D341Med (cell line): ENCODE results near the gene TMEM134.
"Not testable (repeated sequence)": the region's sequence is repeated elsewhere in the genome, so short reads cannot be mapped to it uniquely, and the experiment has no call there.

ENCODE experiments used
- DNase-seq: peaks from one replicate; pipeline ENCODE4 v3.0.0; 2012; ENCODE audit warnings: low spot score

The TMEM134 gene, protein sequence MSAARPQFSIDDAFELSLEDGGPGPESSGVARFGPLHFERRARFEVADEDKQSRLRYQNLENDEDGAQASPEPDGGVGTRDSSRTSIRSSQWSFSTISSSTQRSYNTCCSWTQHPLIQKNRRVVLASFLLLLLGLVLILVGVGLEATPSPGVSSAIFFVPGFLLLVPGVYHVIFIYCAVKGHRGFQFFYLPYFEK

DNA sequence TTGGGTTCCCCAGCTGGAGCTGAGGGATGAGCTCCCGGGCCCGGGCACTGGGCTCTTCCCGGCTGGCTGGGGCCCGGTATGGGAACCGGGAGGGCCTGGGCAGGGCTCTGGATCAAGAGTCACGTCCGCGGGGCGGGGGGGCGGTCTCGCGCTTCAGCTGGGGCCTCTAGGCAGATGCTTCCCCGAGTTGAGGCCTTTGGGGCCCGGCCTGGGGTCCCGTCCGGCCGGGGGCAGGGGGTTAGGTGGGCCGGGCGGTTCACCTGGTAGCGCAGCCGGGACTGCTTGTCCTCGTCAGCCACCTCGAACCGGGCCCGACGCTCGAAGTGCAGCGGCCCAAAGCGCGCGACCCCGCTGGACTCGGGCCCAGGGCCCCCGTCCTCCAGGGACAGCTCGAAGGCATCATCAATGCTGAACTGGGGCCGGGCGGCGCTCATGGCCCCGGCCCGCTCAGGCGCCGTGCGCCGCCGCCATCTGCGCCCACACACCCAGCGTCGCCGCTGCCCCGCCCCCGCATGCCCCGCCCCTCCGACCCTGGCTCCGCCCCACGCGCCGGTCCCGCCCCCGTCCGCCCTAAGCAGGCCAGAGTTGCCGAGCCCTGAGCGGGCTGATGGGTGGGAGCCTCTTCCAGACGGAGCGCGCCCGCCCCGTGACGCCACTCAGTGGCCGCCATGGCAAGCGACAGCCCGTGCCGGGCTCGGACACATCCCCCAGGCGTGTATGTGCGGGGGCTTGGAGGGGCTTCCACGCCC is at the start of gene TMEM134:
Gene TMEM134 (minus strand): TSS at position 493 of the 749 bp plus-strand sequence. CDS start 59 bp downstream, at position 434.
- peak; percentile 98 for DNase-seq

DNA sequence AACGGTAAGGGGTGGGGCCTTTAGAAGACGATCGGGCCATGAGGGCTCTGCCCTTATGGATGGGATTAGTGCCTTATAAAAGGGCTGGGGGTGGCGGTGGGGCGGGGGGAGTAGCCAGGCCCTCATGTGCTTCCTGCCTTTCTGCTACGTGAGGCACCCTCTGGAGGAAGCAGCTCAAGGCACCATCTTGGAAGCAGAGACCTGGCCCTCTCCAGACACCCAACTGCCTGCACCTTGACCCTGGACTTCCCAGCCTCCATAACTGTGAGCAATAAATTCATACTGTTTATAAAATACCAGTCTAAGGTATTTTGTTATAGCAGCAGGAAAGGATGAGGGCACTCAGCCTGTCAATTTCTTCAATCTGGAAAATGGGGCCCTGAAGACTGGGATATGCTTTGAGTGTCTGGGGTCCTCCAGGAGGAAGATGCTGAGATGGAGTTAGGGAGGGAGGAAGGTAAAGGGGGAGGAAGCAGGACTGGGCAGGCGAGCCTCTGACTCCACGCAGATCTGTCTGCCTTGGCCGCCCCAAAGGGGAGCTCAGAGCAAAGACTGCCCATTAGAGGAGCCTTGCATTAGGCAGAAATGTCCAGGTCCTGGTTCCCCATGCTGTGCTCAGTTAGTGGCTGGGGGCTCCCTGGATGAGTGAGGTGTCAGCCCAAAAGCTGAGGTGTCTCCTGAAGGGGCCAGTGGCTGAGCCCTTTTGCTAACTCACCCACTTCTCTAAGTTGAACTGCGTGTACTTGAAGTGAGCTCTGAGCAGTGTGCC is 48.9 kb upstream of the TMEM134 start:
- DNase-seq = no peak

DNA sequence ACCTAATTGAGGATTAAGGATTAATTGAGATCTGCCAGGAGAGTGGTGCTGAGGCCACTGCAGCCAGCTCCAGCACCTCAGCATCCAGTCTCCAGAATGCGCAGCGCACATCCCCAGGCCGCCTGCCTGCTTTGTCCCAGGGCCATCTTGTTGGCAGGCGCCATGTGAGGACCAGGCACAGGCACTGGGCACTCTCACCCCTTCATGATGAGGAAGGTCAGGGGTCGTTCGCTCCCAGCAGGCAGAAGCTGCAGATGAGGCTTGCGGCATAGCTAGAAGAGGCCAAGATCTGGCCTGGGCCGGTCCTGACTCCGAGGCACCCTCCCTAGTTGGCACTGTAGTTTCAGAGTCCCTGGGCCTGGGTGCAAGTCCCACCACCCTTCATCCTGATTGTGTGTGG is 47.8 kb upstream of the TMEM134 start:
- peak; percentile 70 for DNase-seq

DNA sequence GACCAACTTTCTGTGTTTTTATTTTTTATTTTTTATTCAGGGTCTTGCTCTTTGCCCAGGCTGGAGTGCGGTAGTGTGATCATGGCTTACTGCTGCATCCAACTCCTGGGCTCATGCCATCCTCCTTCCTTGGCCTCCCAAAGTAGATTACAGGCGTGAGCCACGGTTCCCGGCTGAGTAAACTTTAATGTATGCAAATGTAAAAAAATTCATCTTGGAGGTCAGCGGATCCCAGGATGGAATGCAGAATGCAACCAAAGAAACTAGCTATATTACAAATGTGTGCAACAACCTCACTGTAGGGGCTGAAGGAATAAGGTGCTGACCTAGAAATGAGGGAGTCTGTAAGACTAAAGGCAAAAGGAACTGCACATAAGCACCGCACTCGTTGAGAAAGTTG is 45.1 kb upstream of the TMEM134 start:
- DNase-seq = no peak

DNA sequence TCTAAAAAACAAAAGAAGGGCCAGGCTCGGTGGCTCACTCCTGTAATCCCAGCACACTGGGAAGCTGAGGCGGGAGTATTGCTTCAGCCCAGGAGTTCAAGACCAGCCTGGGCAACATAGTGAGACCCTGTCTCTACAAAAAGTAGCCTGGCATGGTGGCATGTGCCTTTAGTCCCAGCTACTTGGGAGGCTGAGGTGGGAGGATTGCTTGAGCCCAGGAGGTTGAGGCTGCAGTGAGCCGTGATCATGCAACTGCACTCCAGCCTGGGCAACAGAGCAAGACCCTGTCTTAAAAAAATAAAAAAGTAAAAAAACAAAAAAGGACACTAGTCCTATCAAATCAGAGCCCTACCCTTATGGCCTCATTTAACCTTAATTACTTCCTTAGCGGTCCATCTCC is 42.5 kb upstream of the TMEM134 start:
- DNase-seq = not testable (repeated sequence)

DNA sequence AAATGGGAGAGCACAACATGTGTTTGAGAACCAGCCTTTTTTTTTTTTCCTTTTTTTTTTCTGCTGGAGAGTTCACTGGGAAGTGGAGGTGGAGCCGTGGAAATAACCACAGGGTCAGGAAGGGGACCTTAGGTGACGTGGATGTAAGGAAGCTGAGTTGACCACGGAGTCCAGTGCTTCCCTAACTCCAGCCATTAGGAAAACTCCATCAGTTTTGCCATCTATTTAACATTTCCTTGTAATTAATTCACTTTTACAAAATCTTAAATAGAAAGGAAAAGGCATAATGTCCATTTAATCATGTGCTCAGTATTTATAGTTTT is 40.9 kb upstream of the TMEM134 start:
- DNase-seq = no peak

DNA sequence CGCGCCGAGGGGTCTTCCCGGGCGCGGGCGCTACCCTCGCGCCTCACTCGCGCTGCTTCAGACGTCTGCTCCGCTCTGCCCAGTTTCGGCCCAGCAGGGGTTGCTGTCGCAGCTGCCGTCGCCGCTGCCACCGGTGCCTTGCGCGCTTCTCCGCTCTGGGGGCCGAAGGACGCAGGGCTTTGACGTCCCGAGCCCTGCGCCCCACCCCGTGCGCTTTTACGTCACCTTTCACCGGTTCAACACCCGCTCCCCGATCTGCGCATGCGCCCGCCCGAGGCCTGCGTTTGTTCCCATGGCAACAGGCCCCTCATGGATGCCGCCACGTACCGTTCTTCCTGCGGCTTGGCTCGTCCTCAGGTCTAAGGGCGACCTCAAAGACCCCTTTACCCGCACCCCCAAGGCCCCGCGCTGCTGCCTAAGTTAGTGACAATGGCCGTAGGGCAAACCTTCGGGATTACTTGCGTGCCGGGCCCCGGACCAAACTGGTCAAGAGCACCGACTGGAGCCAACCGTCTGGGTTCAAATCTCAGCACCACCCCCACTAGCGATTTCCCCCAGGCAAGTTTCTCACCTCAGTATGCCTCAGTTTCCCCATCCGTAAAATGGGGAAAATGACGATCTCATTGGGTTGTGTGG is 39.6 kb upstream of the TMEM134 start:
- peak; percentile 98 for DNase-seq

DNA sequence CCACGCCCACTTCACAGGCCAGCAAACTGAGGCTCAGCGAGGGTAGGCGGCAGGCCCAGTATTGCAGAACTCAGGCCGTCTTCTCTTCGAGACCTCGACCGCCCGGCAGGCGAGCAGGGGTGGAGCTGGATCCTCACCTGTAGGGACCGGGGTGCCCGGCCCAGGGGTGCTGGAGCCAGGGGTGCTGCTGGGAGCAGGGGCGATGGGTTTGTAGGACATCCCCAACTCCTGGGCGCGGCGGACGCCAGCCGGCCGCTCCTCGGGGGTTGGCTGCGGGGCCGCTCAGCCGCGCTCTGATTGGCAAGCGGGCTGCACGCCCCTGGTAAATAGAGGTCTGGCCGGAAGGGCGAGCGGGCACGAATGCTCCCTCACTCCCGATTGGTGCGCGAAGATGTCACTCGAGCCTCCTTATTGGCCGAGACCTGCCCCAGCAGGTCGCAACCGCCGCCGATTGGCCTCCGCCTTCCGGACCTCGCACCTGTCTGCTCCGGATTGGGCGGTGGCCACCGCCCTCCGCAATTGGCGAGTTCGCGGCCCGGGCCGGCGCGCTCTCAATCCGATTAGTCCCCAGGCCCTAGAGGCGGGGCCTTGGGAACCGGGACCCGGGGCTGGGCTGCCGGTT is 38.9 kb upstream of the TMEM134 start, which contains the start of gene CDK2AP2:
Gene CDK2AP2 (minus strand): TSS at position 299 of the 622 bp plus-strand sequence. CDS start 80 bp downstream, at position 219.
- DNase-seq = peak; percentile 98

DNA sequence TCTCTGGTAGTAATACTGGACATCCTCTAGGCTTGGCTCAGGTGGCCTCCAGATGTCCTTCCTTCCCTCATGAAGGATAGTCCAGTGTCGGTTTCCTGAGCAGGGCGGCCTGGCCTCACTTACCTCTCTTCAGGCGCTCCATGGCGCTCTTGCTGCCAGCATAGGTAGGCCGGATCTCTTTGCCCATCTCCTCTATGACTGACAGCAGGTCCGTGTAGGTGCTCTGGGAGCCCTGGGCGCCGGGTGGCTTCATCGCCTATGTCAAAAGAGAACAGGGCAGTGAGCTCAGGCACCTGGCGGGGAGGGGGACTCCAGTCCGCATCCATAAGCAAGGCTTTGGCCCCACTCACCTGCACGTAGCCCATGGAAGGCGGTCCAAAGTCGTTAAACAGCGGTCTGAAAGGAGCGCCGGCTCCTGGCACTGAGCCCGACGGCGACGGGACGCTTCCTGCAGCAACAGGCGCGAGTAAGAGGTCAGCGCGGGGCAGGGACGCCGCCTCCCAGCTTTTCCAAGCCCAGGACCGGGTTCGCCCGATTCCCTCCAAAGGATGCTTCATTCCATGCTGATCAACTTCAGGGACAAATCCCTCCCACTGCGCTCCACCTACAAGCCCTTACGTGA is 38.3 kb upstream of the TMEM134 start:
- no peak for DNase-seq

DNA sequence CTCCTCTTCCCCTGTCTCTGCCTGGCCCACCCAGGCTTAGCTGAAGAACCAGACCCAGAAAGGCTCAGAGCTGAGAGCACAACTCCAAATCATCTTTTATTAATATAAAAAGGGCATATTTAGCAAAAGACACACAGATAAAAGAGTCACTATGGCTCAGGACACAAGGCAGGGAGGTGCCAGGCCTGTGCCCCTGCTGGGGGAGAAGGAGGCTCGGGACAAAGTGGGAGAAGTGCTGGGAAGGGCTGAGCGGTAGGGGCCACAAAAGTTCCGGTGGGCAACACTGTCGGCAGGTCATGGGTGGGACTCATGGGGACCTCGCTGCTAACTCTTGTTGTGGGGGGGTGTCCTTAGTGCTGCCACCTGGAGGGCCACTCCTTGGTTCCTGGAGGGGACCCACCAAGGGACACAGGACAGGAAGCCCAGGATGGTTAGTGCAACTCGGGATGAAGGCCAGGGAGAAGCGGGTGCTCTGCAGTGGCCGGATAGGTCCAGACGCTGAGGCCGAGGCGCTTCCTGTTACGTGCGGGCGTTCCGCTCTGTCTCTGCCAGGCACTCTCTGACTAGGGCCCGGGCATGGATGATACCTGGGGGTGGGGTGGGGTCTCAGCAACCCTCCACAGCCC is 37.5 kb upstream of the TMEM134 start:
- no peak for DNase-seq

DNA sequence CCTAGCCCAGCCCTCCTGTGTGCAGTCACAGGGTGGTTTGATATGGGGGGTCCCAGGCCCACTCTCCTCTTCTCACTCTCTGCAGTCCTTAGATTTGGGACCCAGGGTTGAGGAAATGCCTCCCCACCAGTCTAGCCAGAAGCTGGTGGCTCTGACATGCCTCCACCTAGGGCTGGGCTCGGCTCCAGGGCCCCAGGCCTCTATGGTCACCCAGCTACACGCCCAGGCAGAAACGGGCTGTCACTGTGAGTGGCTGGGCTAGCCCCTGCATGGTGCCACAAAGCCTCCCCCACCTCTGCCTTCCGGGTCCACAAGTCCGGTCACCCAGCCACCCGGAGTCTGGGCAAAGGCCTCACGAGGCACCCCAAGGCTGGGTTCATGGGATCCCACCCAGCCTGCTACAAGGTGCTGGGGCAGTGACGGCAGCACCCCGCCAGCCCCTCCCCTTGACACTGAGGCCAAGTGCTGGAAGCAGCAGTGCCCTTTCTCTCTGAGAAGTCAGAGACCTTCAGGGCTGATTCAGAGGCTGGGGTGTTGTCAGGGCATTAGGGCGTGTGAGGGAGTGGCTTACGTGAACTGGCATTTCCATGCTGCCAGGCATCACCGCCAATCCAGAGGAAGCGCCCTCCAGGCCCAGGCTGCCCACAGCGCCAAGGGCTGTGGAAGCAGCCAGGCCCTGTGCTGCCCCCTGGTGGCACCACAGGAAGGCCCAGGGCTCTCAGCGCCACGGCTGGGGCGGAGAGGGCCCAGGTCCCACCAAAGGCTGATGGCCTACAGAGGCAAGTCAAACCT is 36.8 kb upstream of the TMEM134 start:
- DNase-seq = peak; percentile 85

DNA sequence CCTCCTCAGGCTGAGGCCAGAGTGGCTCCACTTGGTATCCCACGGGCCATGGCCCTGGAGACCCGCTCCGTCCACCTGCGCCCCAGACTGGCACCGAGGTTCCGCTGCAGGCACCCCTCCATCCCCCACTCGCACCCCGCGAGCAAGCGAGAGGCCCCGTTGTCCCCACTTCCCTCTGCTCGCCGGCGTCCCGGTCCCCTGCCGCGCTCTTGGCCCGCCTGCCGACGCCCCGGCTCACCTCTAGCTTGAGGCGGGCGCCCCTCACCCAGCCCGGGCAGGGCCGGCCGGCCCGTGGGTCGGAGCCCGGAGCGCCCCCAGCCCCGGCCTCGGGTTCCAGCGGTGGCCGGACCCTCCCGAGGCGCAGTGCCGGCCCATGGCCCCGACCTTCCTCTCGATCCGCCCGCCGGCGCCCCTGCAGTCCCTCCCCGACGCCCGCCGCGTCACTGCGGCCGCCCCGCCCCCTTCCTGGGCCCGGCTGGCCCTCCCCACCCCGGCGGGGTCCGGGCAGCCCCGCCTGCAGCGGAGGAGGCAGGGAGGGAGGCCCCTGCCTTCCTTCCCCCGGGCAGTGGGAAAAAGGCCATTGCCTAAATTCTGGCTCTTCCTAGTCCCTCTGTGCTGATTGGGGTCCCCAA is 36.0 kb upstream of the TMEM134 start, which contains the start of gene PITPNM1:
Gene PITPNM1 (minus strand): TSS at position 414 of the 632 bp plus-strand sequence. CDS start 1,183 bp downstream, outside the sequence.
- no peak for DNase-seq

DNA sequence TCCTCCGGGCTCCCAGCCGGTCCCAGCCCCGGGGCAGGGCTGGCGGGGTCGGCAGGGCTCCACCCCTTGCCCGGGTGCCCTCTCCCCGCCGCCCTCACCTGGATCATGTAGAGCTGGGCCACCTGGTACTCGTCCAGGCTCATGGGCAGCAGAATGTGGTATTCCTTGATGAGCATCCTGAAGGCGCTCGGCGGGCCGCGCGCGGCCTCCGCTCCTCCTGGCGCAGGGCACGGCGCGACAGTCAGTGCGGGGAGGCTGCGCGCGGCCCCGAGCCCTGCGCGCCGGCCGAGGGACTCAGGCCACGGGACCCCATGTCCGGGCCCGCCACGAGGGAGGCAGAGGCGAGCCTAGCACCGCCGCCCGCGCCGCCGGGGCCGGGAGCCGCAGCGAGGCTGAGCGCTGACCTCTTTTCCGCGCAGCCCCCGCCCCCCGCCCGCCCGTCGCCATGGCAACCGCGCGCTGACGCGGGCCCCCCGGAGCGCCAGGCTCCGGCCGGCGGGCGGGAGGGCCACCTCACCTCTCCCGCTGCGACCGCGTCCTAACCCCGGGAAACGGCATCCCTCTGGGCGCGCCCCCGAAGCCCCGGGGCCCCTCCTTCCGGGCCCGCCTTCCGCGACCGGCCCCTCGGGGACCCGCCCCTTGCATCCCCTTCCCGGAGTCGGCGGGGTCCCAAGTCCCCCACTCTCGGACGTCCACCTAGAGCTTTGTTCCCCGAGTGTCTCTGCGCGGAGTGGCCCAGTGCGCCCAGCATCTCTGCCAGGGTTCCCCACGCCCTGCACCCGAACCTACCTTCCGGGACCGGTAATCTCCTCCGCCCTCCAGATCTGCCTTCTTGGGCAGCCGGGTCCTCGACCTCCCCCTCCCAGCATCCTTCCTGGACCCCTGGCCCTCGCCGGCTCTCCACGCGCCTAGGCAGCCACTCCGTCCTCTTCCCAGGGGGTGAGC is 35.2 kb upstream of the TMEM134 start:
- DNase-seq = no peak

DNA sequence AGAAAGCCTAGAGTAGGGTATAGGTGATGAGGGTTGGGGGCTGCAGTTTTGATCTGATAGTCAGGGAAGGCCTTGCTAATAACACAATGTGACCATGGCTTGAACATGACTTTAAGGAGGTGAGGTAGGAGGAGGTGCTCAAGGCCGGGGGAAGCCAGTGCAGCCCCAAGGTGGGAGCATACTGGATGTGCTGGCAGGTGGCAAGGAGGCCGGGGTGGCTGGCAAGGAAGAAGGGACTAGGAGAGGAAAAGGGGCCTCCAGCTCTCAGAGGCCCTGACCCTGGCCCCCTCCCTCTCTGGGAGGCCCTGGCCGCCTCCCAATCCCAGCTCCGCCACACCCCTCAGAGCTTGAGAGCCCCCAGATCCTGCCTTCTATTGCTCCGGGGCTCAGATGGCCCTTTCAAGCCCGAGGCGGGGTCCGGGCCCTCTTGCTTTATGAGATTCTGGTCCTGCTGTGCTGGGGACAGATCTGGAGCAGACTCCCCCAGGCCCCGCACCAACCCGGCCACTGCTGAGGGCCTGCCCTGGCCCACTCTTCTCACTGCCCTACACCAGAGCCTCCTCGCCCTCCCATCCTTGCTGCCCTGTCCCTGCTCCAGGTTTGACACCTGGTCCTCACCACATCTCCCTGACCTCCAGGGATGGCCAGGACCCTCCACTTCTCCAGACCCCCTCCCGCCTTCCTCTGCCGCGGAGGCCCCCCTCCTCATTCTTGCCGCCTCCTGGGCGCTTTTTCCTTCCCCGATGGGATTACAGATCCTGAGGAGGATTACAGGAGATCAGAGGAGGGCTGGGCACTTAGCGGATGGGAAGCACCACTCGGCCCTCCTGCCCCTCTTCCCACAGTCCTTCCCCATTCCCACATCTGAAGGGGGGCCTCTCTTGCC is 34.3 kb upstream of the TMEM134 start:
- peak; percentile 73 for DNase-seq

DNA sequence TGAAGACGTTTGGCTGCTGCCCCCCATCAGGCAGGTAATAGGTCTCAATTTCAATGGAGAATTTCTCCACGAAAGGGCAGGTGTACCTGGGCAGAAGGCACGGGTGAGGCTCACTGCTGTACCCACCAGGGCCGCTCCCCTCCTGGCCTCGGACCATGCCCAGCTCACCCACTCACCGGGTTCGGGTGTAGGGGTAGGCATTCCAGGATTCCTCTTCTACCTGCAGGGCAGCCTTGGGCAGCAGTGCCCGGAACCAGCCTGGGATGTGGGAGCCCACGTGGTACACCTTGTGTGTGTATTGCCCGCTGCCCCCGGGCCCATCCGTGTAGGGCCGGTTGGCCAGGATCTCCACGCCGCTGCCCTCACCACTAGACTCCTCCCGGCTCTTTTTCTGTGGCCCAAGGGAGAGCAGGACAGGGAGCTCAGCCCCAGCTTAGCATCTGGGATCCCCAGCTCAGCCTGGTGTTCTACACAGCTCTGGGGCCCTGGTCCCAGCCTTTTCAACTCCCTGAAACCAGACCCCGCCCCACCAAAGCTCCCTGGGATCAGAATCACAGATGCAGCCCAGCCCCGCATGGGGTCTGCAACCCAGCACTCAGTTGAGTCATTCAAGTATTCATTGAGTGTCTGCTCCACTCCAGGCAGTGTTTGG is 33.4 kb upstream of the TMEM134 start:
- DNase-seq = no peak

DNA sequence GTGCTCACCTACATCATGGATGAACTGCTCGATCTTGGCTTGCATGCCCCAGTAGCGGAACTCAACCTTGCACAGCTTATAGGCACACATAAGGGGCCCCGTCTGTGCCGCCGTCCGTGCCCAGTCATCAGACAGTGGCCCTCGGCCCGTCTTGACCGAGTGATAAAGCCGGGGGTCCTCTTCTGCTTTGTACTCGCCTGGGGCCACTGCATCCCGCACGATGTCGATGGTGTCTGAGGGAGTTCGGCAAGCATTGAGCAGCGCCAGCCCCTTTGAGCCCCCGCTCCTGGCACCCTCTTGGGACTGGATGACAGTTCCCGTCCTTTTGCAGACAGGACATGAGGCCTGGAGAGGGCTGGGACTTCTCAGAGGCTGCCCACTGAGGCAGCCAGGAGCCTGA is 32.8 kb upstream of the TMEM134 start:
- no peak for DNase-seq
